H1 (cell line): ENCODE measurements around the gene ARID4B. TPM values are rescaled to one million over a fixed set of nuclear protein-coding genes. Genes with fewer than 3 reads are reported as not detected.

ENCODE experiments used
- ASH2L ChIP-seq: fragments of 200-600, 300-600 bp; sonication (generic); IDR thresholded peaks from one replicate; pipeline ENCODE4 v1.7.1; 2017; ENCODE audit warnings: low read length
- BCL11A ChIP-seq, 2 experiments: IDR thresholded peaks; one replicate each; pipeline ENCODE4 v1.6.1; 2011; ENCODE audit warnings: low read depth in 2 of 2, low read length in 2 of 2, mild to moderate bottlenecking in 2 of 2
- CEBPB ChIP-seq: IDR thresholded peaks from 2 replicates; pipeline ENCODE4 v1.6.1; 2012; ENCODE audit warnings: low read depth, low read length
- EZH2 ChIP-seq: fragments of 200-600 bp; sonication (generic); IDR thresholded peaks from 2 replicates; pipeline ENCODE4 v1.7.1; 2012; ENCODE audit warnings: low read depth, mild to moderate bottlenecking, moderate library complexity, low read length, inconsistent platforms; ENCODE audit not compliant: severe bottlenecking
- GTF2F1 ChIP-seq: IDR thresholded peaks from 2 replicates; pipeline ENCODE4 v1.6.1; 2012; ENCODE audit warnings: low read depth, low read length, improper control_type of control experiment, borderline replicate concordance
- HDAC2 ChIP-seq, 2 experiments: fragments of 300-600 bp in 1 of 2; sonication (generic) in 1 of 2; IDR thresholded peaks; 2 replicates each; pipeline ENCODE4 v1.6.1; 2011 to 2012; ENCODE audit warnings: low read depth in 2 of 2, low read length in 2 of 2, mild to moderate bottlenecking in 2 of 2, moderate library complexity in 2 of 2, borderline replicate concordance in 1 of 2, inconsistent platforms in 1 of 2
- HDAC6 ChIP-seq: IDR thresholded peaks from one replicate; pipeline ENCODE4 v1.7.1; 2012; ENCODE audit warnings: low read depth, mild to moderate bottlenecking, inconsistent platforms, low read length, moderate library complexity
- JUND ChIP-seq: IDR thresholded peaks from 2 replicates; pipeline ENCODE4 v1.6.1; 2011; ENCODE audit warnings: mild to moderate bottlenecking, improper control_type of control experiment, low read length
- KDM1A ChIP-seq: fragments of 200-600, 300-600 bp; sonication (generic); IDR thresholded peaks from 2 replicates; pipeline ENCODE4 v1.7.1; 2016; ENCODE audit warnings: mild to moderate bottlenecking, low read length, borderline replicate concordance
- PHF8 ChIP-seq: fragments of 200-600 bp; sonication (generic); conservative IDR thresholded peaks from 2 replicates; pipeline ENCODE4 v1.7.1; 2012; ENCODE audit warnings: low read depth, mild to moderate bottlenecking, inconsistent platforms, low read length, moderate library complexity
- RFX5 ChIP-seq: IDR thresholded peaks from 2 replicates; pipeline ENCODE4 v1.6.1; 2011; ENCODE audit warnings: low read depth, low read length, improper control_type of control experiment, borderline replicate concordance
- SP1 ChIP-seq: IDR thresholded peaks from 2 replicates; pipeline ENCODE4 v1.6.1; 2011; ENCODE audit warnings: low read depth, low read length
- SRF ChIP-seq: IDR thresholded peaks from 2 replicates; pipeline ENCODE4 v1.6.1; 2011; ENCODE audit warnings: mild to moderate bottlenecking, low read depth, low read length, moderate library complexity
- SUZ12 ChIP-seq: fragments of 200-600 bp; sonication (generic); IDR thresholded peaks from 2 replicates; pipeline ENCODE4 v1.6.1; 2012; ENCODE audit warnings: mild to moderate bottlenecking, inconsistent platforms, low read length, moderate library complexity, mixed read lengths
- TAF1 ChIP-seq: IDR thresholded peaks from 2 replicates; pipeline ENCODE4 v1.6.1; 2011; ENCODE audit warnings: mild to moderate bottlenecking, low read depth, low read length
- TCF12 ChIP-seq: IDR thresholded peaks from 2 replicates; pipeline ENCODE4 v1.6.1; 2011; ENCODE audit warnings: low read depth, mild to moderate bottlenecking, low read length
- YY1 ChIP-seq: IDR thresholded peaks from 2 replicates; pipeline ENCODE4 v1.6.1; 2011; ENCODE audit warnings: low read depth, mild to moderate bottlenecking, low read length
- polyA plus RNA-seq, 7 experiments: library from polyadenylated mRNA; depleted of rRNA in 3 of 7; stranded (reverse) in 5 of 7; unstranded in 2 of 7; fragments of >200 nt in 5 of 7; fragments of 200-250 nt in 2 of 7; gene quantifications; 1 replicate in 5 of 7; 2 replicates in 1 of 7; 4 replicates in 1 of 7; pipeline versions ENCODE4 v1.2.1 to v1.2.3, GENCODE V29; 2011 to 2013; ENCODE audit warnings: missing spikeins in 2 of 7, mixed read lengths in 2 of 7
- total RNA-seq: library from RNA; stranded (reverse); fragmentation: NEBNext Ultra II Directional; extraction: Animal tissue kit (Norgen Biotek cat#: 25700); gene quantifications from 2 replicates; pipeline ENCODE4 v1.2.1, GENCODE V29; 2021
- TF ChIP-seq, protein P1 (sequence below): IDR thresholded peaks from 2 replicates; pipeline ENCODE4 v1.6.1; 2011; ENCODE audit warnings: low read length, improper control_type of control experiment
- TF ChIP-seq, protein P2 (sequence below), 3 experiments: IDR thresholded peaks; 1 replicate in 2 of 3; 2 replicates in 1 of 3; pipeline versions ENCODE4 v1.5.1 to v1.6.1; 2011; ENCODE audit warnings: low read length in 3 of 3, mild to moderate bottlenecking in 3 of 3, inconsistent platforms in 2 of 3, low read depth in 1 of 3, moderate library complexity in 1 of 3; ENCODE audit not compliant: insufficient read depth in 1 of 3; ENCODE audit errors: control extremely low read depth in 1 of 3
- TF ChIP-seq, protein P3 (sequence below): IDR thresholded peaks from 2 replicates; pipeline ENCODE4 v1.6.1; 2012; ENCODE audit warnings: inconsistent platforms

The ARID4B gene
- total and polyA plus RNA-seq, 2 of the 8 experiments (the other 6 are each of a cell fraction or from before 2014, with no cell fraction given), result 5.1 to 28.8 TPM

DNA sequence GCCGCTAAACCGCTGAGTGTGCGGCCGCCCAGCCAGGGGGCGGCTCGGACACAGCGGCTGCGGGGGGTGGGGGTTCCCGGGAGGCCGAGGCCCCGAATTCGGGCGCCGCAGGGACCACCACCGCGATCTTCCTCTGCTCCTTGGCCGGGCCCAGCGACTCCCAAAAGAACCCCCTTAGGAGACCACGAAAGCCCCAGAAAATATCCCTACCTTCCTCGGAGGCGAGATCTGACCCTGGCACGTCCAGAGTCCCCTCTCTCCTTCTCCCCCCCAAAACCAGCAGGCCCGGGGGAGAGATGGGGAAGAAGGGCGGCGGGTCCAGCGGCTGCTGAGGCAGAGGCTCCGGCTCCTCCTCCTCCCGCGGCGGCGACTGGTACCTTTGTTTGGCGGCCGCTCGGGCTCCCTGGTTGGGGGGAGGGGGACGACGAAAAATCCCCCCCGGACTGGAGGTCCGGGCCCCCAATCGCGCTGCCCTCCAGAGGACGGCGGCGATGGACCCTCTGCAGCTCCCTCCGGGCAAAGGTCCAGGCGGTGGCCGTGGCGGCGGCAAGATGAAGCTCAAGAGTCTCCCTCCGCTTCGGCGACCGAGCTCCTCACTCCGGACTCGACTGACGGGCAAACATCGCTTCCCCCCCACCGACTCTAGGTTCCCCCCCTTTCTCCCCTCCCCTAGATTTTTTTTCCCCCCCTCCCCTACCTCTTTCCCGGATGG is at the start of gene ARID4B (continued):
- TF ChIP-seq, protein P1, sequence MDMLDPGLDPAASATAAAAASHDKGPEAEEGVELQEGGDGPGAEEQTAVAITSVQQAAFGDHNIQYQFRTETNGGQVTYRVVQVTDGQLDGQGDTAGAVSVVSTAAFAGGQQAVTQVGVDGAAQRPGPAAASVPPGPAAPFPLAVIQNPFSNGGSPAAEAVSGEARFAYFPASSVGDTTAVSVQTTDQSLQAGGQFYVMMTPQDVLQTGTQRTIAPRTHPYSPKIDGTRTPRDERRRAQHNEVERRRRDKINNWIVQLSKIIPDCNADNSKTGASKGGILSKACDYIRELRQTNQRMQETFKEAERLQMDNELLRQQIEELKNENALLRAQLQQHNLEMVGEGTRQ, result no peak
- TF ChIP-seq, protein P2, sequence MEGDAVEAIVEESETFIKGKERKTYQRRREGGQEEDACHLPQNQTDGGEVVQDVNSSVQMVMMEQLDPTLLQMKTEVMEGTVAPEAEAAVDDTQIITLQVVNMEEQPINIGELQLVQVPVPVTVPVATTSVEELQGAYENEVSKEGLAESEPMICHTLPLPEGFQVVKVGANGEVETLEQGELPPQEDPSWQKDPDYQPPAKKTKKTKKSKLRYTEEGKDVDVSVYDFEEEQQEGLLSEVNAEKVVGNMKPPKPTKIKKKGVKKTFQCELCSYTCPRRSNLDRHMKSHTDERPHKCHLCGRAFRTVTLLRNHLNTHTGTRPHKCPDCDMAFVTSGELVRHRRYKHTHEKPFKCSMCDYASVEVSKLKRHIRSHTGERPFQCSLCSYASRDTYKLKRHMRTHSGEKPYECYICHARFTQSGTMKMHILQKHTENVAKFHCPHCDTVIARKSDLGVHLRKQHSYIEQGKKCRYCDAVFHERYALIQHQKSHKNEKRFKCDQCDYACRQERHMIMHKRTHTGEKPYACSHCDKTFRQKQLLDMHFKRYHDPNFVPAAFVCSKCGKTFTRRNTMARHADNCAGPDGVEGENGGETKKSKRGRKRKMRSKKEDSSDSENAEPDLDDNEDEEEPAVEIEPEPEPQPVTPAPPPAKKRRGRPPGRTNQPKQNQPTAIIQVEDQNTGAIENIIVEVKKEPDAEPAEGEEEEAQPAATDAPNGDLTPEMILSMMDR (IDR thresholded peaks at IDR 0.05; ENCODE audit: control extremely low read depth in 1 of 3, insufficient read depth in 1 of 3, low read depth in 1 of 3, low read length in 3 of 3), result no peak
- no peak for TF ChIP-seq SRF
- TF ChIP-seq KDM1A, result 0 out of 2 replicates have a peak, but pooled peaks have one; percentile 16
- TF ChIP-seq, protein P3, sequence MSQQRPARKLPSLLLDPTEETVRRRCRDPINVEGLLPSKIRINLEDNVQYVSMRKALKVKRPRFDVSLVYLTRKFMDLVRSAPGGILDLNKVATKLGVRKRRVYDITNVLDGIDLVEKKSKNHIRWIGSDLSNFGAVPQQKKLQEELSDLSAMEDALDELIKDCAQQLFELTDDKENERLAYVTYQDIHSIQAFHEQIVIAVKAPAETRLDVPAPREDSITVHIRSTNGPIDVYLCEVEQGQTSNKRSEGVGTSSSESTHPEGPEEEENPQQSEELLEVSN, result no peak
- TF ChIP-seq JUND, result no peak
- no peak for TF ChIP-seq SUZ12
- no peak for TF ChIP-seq SP1
- TF ChIP-seq TAF1, result 0 out of 2 replicates have a peak, but pooled peaks have one; percentile 60
- TF ChIP-seq BCL11A (IDR thresholded peaks at IDR 0.05; ENCODE audit: low read depth in 2 of 2, low read length in 2 of 2), result no peak
- no peak for TF ChIP-seq ASH2L
- no peak for TF ChIP-seq RFX5
- TF ChIP-seq HDAC6, result no peak
- TF ChIP-seq PHF8, result peak; percentile 59
- TF ChIP-seq CEBPB, result no peak
- no peak for TF ChIP-seq HDAC2 (IDR thresholded peaks at IDR 0.05; ENCODE audit: borderline replicate concordance in 1 of 2, low read depth in 2 of 2, low read length in 2 of 2)
- TF ChIP-seq YY1, result no peak
- TF ChIP-seq EZH2, result no peak
- TF ChIP-seq GTF2F1, result 0 out of 2 replicates have a peak, but pooled peaks have one; percentile 58
- TF ChIP-seq TCF12, result no peak
